Sigmoid colon (tissue), 4 donors: ENCODE results near the gene PODXL2.

Source experiments
- CTCF ChIP-seq, 4 experiments: fragments of 450-650 bp in 3 of 4; fragments of 200-600 bp in 1 of 4; IDR thresholded peaks; one replicate each; pipeline ENCODE4 v1.5.1; 2016 to 2019; ENCODE audit warnings: antibody characterized with exemption in 4 of 4, mild to moderate bottlenecking in 3 of 4, moderate library complexity in 2 of 4
- POLR2A ChIP-seq, 2 donors: fragments of 450-650 bp; IDR thresholded peaks; one replicate each; pipeline ENCODE4 v1.6.1; 2016; ENCODE audit warnings: antibody characterized with exemption in 2 of 2, mild to moderate bottlenecking in 2 of 2, moderate library complexity in 2 of 2
- POLR2AphosphoS5 ChIP-seq, 4 donors: sonication (generic); formaldehyde crosslinking; IDR thresholded peaks; one replicate each; pipeline ENCODE4 v1.6.1; 2017; ENCODE audit warnings: antibody characterized with exemption in 4 of 4

- TF ChIP-seq POLR2AphosphoS5 (IDR thresholded peaks at IDR 0.05) (no peak), CTCF (IDR thresholded peaks at IDR 0.05) (no peak), POLR2A (IDR thresholded peaks at IDR 0.05) (no peak)
Measured at GRCh38 chr3:127680798-127681221, 51.8 kb downstream of the PODXL2 start.
